COLO668 (cell line): ENCODE measurements around the gene MX2.
"Not testable (repeated sequence)": the region's sequence is repeated elsewhere in the genome, so short reads cannot be mapped to it uniquely, and the experiment has no call there.

ENCODE experiments used
- DNase-seq: peaks from one replicate; lab custom pipeline; 2025; ENCODE audit not compliant: unreplicated experiment; lab: John Stamatoyannopoulos, UW

Gene MX2

DNA sequence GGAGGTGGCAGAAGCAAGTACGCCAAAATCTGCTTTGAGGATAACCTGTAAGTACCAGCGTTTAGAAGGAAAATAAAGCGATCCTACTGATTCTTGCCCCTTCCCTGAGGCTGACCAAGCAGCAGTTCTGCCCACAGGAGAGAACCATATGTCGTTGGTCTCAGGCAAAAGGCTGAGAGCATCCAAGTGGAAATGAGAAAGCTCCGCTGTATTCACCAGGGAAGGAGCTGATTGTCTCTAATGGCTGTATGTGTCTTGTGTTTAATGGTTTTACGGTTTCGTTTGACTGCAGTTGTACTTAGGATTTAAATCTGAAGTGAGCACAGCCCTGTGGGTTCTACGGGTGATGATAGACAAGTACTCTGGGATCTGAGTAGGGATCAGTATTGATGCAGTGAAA, 23.4 kb upstream of the MX2 start:
- no peak for DNase-seq

GRCh38 chr21:41342035-41342434, 19.8 kb upstream of the MX2 start:
- DNase-seq = no peak

- no peak for DNase-seq
Observed at GRCh38 chr21:41344146-41344545, 17.7 kb upstream of the MX2 start.

DNA sequence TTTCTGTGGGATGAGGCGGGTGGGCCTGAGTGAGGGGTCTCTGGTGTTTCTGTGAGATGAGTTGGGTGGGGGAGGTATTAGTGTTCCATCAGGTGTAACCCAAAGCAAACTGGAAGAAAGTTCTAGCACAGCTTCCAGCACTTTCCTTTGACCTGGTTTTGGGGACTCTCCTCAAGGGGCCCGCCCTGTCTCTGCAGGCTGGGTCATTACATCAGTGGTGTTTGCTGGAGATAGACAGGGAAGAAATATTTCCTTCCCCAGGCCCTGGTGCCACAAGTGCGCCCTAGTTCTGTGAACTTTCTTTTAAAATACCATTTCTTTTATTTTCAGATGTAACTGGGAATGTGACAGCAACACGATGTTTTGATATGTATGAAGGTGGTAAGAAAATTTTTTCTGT, 16.5 kb upstream of the MX2 start:
- no peak for DNase-seq

DNA sequence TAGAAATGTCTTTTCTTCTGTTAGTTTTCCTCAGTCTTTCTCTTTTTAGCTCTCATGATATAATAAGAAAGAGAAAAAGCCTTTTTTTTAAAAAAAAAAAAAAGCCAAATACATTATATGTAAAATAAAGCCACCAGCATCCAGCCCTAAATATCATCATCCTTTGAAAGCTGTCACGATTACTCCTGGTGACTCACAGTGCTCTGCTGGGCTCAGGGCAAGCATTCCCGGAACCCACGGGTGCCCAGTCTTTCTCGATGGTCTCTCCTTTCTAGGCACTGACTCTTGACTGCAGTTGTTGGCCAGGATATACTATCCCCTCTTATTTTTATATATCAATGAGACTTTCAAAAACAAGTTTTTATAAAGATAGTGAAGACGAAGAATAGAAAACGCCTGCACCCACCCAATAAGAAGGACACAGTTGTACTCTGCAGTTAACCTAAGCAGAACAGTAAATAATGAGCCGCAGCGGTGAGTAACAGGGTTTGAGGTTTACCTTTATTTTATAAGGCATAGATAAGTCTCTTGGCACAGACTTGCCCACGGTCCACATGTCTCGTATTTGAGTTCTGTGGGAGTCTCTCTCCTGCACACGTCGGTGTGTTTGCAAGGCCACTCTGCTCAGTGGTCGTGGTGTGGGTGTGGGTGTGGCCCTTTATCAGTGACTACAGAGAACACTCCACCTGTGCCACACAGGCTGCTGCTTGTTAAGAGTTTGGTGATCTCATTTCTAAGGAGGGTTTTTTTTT, 15.7 kb upstream of the MX2 start:
- no peak for DNase-seq

DNA sequence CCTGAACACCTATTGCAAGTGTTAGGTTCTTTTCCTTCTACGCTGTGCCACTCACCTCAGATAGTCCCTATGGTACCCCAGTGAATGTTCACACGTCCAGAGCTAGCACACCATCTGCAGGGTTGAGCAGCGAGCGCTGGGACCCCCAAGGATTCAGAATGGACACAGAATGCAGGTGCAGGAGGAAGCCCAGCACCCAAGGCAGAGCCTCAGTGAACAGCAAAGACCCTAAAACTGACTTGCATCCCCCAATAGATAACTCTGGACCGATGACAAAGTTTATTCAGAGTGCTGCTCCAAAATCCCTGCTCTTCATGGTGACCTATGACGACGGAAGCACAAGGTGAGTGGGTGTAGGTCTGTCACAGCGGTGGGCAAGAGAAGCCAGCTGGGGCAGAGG, 15.1 kb upstream of the MX2 start:
- no peak for DNase-seq

DNA sequence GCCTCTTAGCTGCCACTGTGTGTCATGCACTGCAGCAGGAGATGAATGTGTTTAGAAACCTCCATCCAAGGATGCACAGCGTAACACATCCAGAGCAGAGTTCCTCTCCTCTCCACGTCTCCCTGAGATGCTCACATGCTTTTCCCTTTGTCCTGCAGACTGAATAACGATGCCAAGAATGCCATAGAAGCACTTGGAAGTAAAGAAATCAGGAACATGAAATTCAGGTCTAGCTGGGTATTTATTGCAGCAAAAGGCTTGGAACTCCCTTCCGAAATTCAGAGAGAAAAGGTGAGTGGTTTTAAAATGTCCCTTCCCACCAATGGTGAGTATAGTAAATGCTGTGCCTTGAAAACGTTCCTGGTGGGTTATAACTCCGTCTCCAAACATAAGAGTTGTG, 13.4 kb upstream of the MX2 start:
- DNase-seq = no peak

DNA sequence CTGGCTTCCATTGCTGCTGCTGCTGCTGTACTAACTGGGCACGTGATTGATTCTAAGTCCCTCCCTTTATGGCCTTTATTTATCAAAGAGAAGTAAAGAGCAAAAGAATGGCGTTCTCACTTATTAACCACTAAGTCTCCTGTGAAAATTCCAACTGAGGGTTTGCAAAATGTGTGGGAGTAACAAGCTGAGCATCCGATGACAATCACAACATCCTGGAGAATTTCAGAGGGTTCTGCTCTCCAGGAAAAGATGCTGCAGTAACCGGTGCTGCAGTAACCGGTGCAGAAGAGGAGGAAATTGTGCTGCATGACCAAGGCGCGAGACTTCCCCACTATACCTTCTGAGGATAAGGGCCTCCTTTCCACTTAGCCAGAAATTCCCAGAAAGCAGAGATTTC, 12.7 kb upstream of the MX2 start:
- DNase-seq = no peak

DNA sequence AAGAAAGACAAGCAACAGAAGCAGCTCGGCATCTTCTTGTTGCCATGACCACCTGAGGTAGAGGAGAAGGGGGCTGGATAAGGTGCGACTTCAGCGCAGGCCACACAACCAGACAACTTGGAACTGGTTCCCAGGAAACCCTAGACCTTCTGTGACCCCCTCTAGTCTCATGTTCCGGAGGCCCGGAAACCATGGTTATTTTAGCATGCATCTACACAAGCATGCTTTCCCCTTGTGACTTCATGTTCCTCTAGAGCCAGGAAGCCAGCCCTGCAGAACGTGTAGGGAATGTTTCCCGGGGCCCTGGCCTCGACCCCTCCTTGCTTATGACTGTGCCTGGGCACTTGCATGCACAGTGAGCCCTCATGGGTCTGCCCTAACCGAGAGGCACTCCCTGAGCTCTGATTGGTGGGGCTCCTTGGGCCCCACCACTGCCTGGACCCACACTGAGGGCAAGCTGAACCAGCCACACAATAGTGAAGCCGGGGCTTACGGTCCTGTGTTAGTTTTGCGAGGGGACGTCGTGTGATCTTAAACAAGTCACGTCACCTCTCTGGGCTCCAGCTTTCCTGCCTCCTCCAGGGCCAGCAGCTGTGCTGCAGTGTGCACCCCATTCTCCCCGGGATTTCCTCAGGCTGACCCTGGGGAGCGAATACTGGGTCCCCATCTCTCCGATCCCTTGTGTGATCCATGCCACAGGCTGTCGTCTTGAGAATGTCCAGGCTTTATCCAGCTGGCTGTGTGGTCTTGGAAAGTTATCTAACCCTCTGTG, 12.0 kb upstream of the MX2 start:
- DNase-seq = no peak

- no peak for DNase-seq
Observed at GRCh38 chr21:41350436-41351155, 11.2 kb upstream of the MX2 start.

DNA sequence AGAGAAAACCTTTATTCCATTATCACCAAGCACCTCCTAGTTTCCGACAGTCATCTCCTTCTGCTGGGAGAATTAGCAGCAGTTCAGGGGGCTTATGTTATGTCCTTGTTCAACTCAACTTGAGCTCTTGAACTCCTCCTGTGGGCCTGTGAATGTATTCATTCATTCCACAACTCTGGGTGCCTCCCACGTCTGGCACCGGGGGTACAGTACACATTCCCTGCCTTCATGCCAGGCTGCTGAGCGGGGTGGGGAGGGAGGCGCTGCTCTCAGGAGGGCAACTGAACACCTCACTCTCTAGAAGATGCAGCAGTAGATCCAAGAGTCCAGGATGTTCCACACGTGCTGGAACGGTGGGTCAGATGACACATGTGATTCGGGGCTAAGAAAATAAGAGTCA, 4.3 kb upstream of the MX2 start:
- DNase-seq = no peak

- DNase-seq = no peak
Observed at GRCh38 chr21:41358193-41359166, 3.3 kb upstream of the MX2 start.

DNA sequence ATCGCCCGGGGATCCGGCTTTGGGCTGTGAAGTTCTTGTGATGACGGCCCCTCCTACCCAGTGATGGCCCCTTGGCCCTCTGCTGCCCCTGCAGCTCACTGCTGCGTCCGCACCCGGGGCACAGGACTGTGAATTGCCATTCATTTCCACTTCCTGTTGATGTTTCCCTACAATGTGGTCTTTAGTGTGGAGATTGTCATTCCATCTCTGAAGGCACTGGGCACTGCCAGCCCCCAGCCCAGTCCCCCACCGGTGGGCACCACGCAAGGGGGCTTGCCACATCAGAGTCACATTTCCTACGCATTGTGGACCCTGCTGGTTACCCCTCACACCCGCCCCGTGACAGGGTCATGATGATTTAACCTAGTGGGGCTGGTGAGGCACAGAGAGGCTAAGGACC, 2.5 kb upstream of the MX2 start:
- DNase-seq = peak; percentile 12

DNA sequence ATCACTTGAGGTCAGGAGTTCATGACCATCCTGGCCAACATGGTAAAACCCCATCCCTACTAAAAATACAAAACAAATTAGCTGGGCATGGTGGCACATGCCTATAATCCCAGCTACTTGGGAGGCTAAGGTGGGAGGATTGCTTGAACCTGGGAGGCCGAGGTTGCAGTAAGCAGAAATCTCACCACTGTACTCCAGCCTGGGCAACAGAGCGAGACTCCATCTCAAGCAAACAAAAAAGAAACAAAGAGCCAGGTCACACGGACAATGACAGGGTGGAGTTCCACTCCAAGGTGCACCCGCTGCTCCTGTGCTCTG, 2.1 kb upstream of the MX2 start:
- DNase-seq = not testable (repeated sequence)

GRCh38 chr21:41360072-41360821, 1.6 kb upstream of the MX2 start:
- DNase-seq = peak; percentile 88

DNA sequence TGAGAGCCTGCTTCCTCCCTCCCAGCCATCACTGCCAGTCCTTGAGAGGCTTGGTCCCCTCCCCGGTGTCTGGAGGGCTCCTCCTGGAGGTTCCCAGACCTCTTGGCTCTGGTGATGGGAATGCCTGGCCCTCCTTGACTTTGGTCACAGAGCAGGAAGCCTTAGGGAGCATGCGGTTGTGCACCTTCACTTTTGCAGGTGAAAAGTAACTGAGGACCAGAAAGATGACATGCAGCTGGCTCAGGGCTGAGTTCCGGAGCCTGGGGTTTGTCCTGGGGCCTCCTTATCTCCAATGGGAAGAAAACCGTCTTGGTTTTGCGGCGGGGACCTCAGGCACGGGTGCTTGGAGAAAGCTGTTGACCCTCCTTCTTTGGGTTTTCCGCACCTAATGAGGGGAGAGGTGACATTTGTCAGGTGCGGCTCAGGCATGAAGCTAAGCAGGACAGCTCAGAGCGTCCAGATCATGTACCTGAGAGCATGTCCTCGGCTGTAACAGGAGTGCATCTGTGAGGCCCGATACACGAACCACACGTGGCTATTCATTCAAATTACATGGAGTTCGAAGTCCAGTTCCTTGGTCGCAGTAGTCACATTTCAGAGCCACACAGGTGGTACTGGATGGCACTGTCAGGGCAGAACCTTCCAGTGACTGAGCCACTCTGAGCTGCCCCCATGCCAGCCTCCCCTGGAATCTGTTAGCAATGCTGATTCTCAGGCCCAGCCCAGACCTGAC, 608 bp upstream of the MX2 start:
- peak; percentile 57 for DNase-seq

DNA sequence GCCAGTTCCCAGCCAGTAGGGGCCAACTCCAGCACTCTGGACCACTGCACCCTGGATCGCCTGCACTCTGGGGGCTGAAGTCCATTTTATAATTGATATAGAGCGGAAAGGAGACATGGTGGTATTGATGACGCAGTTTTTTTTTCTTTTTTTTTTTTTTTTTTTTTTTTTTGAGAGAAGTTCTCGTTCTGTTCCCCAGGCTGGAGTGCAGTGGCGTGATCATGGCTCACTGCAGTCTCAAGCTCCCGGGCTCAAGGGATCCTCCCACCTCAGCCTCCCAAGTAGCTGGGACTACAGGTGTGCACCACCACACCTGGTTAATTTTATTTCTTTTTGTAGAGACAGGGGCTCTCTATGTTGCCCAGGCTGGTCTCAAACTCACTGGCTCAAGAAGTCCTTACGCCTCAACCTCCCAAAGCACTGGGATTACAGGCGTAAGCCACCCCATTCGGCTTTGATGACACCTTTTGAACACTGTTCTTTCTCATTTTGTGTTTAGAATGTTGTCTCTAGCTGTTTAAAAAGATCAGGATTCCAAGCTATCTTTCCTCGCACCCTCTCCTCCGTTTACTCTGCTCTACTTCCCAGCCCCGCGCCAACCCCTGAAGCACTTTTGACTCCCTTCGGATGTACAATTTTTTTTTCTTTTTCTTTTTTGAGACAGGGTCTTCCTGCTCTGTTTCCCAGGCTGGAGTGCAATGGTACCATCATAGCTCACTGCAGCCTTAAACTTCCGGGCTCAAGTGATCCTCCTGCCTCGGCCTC, 960 bp downstream of the MX2 start:
- no peak for DNase-seq

DNA sequence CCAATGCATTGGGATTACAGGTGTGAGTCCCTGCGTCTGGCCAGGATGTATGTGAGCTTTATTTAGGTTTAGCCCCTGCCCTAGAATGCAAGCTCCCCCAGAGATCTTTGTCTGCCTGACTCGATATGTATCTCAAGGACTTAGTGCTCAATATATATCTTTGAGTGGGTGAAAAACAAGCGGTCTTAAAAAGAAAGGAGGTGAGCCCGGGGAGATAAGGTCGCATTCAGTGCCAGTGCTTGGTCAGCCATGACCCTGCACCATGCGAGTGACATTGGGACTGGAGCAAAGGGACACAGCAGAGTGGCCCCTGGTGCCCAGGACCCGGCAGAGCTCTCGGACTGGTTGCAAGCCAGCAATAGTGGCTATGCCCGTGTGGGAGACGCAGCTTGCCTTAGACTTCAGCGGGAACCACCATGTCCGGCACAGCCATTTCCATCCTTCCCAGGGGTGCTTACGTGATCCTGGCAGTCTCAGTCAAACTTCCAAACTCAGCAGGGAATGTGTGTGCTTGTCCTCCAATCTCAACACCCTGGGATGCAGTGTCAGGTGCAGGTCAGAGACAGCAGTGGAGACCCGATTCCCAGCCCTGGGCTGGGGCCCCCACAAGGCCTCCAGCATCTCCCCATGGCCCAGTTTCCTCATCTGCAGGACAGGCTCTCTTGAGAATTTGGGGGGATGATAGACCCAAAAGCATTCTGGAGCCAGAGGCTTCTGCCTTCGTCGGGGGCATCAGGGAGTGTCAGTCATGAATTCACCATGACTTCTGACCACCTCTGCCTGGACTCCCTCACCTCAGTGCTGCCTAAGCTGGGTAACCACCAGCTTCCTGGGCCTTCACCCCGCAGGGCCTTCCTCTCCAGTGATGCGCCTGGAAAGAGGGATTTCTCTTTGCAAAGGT, 1.8 kb downstream of the MX2 start:
- no peak for DNase-seq
